Muscle of back (tissue), 11 donors: ENCODE measurements around the gene FFAR1. TPM values are rescaled to one million over a fixed set of nuclear protein-coding genes. Genes with fewer than 3 reads are reported as not detected.
"Not testable (repeated sequence)": the region's sequence is repeated elsewhere in the genome, so short reads cannot be mapped to it uniquely, and the experiment has no call there.

ENCODE experiments used
- DNase-seq, 3 donors: peaks; one replicate each; pipeline versions ENCODE4 v3.0.0 to v3.0.0-alpha.2; 2013
- polyA plus RNA-seq, 10 donors: library from polyadenylated mRNA; unstranded; fragments of 120-200 nt; gene quantifications; one replicate each; pipeline ENCODE4 v1.2.1, GENCODE V29; 2013; ENCODE audit not compliant: insufficient read length in 10 of 10

FFAR1 gene
- polyA plus RNA-seq, 10 donors, result 0.10 TPM; not detected in 9

- not testable (repeated sequence) for DNase-seq
Measured at GRCh38 chr19:35360081-35360480, 12.4 kb downstream of the FFAR1 start.

GRCh38 chr19:35360880-35361420, 13.2 kb downstream of the FFAR1 start:
- DNase-seq, result no peak

DNA sequence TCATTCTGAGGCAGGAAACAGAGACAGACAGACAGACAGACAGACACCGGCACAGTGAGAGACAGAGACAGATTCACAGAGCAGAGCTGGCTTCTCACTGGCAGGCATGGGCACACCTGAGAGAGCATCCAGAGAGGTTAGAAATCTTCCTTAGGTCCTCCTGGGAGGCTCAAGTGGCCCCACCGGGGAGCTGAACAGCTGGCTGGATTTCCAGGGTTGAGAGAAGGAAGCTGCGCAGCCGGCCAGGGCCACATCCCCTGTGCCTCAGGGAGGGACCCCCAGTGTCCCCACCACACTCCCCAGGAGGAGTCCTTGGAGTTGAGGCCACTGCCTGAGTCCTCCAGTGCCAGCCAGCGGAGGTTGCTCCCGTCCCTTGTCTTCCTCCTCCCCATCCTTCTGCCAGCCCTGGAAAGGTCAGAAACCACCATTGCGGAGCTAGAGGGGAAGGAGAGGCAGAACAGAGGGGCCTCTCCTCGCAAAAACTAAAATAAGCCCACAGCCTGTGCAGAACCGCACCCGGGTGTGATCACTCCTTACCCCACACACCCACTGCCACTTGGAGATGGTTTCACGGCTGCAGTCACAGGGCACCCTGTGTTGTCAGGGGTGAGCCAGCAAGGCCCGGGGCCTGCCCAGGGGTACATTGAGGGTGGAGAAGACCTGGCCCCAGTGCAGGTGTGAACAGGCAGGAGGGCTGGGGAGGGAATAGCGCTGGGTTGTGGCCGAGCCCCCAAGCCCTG, 14.7 kb downstream of the FFAR1 start:
- DNase-seq, result no peak

GRCh38 chr19:35363001-35363590, 15.4 kb downstream of the FFAR1 start:
- DNase-seq, result no peak

DNA sequence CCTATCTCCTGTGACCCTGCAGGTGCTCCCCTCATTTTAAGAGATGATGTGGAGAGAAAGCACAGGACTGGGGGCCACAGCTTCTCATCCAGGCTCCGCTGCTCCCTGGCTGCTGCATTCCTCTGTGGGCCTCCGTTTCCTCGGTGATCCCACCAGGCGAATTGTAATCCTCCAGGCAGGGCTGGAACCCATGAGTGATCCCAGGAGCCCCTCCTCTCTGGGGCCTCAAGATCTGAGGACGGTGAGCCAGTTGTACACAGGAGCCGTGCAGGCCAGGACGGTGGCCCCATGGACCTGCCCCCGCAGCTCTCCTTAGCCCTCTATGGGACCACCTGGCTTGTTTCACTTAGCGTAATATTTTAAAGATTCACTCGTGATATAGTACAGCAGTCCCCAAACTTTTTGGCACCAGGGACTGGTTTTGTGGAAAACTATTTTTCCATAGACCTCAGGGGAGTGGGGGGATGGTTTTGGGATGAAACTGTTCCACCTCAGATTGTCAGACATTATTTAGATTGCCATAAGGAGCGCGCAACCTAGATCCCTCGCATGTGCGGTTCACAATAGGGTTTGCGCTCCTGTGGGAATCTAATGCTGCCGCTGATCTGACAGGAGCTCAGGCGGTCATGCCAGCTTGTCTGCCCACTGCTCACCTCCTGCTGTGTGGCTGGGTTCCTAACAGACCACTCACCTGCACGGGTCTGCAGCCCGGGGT, 16.2 kb downstream of the FFAR1 start:
- DNase-seq, result no peak

DNA sequence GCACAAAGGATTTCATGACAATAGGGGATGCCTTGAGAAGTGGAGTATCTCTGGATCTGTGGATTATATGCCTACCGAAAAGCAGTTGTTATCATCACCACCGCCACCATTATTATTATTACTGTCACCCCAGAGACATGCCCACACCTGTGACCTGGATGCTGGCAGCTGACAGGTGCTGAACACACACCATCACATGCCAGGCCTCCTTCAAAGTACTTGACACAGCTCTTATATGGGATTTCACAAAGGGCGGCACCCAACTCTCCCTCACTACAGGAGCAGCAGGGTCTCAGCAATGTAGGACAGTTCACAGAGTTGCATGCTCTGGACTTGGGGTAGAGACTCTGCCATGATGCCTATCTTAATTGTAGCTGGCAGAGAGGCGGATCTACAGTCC, 17.6 kb downstream of the FFAR1 start:
- DNase-seq, result no peak

DNA sequence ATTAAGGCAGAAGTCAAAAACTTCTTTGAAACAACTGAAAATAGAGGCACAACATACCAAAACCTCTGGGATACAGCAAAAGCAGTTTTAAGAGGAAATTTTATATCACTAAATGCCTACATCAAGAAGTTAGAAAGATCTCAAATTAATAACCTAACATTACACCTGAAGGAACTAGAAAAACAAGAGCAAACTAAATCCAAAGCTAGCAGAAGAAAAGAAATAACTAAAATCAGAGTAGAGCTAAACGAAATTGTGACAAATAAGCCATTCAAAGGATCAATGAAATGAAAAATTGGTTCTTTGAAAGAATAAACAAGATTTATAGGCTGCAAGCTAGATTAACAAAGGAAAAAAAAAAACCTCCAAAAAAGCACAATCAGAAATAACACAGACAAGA, 20.7 kb downstream of the FFAR1 start:
- no peak for DNase-seq

DNA sequence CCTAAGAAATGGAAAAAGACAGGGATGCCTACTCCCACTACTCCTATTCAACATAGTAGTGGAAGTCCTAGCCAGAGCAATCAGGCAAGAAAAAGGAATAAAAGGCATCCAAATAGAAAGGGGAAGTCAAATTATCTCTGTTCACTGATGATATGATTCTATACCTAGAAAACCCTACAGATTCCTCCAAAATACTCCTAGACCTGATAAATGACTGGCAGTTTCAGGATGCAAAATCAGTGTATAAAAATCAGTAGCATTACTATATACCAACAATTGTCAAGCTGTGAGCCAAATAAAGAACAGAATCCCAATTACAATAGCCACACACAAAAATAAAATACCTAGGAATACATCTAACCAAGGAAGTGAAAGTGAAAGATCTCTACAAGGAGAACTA, 21.8 kb downstream of the FFAR1 start:
- no peak for DNase-seq

DNA sequence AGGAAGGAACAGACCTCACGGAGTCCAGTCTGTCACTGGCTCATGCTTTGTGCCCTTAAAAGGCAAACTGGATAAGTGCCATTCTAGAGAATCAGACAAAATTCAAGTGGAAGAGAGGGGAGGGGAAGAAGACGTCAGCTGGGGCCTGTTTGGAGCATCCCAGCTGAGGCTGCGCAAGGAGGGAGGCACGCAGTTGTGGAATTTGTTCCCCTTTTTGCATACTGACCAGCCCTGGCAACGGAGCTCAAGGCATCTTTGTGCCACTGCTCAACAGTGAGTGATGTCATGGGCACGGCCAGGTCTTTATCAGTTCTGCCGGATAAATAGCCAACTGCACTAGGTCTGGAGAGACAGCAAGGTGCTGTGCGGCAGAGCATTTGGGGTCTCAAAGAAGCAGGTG, 23.0 kb downstream of the FFAR1 start, which contains the start of gene GPR42:
Gene GPR42 (plus strand): TSS at position 347 of the 400 bp plus-strand sequence. CDS start 292 bp downstream, outside the sequence.
- no peak for DNase-seq

- DNase-seq, result no peak
Measured at GRCh38 chr19:35373492-35373891, 25.8 kb downstream of the FFAR1 start.

GRCh38 chr19:35374031-35374430, 26.3 kb downstream of the FFAR1 start:
- not testable (repeated sequence) for DNase-seq

GRCh38 chr19:35375505-35376307, 28.0 kb downstream of the FFAR1 start:
- no peak for DNase-seq

GRCh38 chr19:35377656-35378055, 30.0 kb downstream of the FFAR1 start:
- no peak for DNase-seq

- DNase-seq, result no peak
Measured at GRCh38 chr19:35378356-35378755, 30.7 kb downstream of the FFAR1 start.

DNA sequence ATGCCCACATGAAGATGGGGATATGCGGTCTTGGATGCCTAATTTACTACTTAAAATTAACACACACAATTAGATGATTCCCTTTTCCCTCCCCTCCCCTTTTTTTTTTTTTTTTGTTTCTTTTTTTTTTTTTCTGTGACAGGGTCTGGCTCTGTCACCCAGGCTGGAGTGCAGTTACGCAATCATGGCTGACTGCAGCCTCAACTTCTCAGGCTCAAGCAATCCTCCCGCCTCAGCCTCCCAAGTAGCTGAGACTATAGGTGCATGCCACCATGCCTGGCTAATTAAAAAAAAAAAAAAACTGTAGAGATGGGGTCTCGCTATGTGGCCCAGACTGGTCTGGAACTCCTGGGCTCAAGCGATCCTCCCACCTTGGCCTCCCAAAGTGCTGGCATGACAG, 31.8 kb downstream of the FFAR1 start:
- DNase-seq, result not testable (repeated sequence)

DNA sequence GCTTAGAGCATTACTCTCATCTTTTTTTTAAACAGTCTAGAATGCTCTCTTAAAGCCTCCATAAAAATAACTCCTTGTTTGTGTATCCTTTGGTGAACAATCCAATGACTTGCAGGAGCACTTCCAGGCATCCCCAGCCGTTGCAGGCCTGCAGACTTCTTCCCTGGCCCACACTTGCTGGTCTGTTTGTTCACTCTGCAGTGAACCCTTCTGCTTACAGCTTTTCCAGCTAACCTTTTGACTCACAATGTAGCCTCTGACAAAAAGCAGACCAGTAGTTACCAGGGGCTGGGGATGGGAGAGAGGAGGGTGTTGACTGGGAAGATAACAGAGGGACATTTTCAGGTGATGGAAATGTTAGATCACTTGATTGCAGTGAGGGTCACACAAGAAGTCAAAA, 32.3 kb downstream of the FFAR1 start:
- DNase-seq, result no peak

- DNase-seq, result no peak
Measured at GRCh38 chr19:35380450-35381124, 32.9 kb downstream of the FFAR1 start.

GRCh38 chr19:35381318-35381717, 33.6 kb downstream of the FFAR1 start:
- DNase-seq, result no peak

GRCh38 chr19:35381926-35382325, 34.2 kb downstream of the FFAR1 start:
- DNase-seq, result no peak

DNA sequence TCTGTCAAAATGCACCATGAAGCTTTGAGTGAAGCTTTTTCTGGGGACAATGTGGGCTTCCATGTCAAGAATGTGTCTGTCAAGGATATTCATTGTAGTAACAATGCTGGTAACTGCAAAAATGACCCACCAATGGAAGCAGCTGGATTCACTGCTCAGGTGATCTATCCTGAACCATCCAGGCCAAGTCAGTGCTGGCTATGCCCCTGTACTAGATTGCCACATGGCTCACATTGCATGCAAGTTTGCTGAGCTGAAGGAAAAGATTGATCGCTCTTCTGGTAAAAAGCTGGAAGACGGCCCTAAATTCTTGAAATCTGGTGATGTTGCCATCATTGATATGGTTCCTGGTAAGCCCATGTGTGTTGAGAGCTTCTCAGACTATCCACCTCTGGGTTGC, 35.8 kb downstream of the FFAR1 start:
- no peak for DNase-seq
